A673 (cell line): ENCODE data around the gene TNFSF8.

Experiments
- CTCF ChIP-seq: fragments of 300-800, 200-600 bp; sonication (generic); conservative IDR thresholded peaks from 2 replicates; pipeline ENCODE4 v1.5.1; 2017; ENCODE audit warnings: low read depth, mild to moderate bottlenecking, antibody characterized with exemption, low read length, moderate library complexity, mixed read lengths
- EZH2 ChIP-seq: fragments of 200-600 bp; sonication (generic); IDR thresholded peaks from 2 replicates; pipeline ENCODE4 v1.6.1; 2017; ENCODE audit warnings: borderline replicate concordance, low read depth, mild to moderate bottlenecking, mixed read lengths, antibody characterized with exemption, low read length; ENCODE audit not compliant: poor library complexity, severe bottlenecking

- TF ChIP-seq CTCF (no peak), EZH2 (no peak)
Observed at GRCh38 chr9:114928136-114928535, 2.3 kb downstream of the TNFSF8 start.
